Gastroesophageal sphincter (tissue), 4 donors: ENCODE data around the gene CARD19. TPM values are rescaled to one million over a fixed set of nuclear protein-coding genes. Genes with fewer than 3 reads are reported as not detected.
A peak's percentile ranks its signal among the peaks of the same experiment; 100 is the strongest.

Experiments used
- ATAC-seq: fragments of 150-250 bp; one replicate; pipeline ENCODE4 v1.9.1; 2016; ENCODE audit warnings: mild to moderate bottlenecking, moderate library complexity
- H3K27ac ChIP-seq, 4 donors: fragments of 200-600 bp; sonication (generic) in 3 of 4; 1 replicate in 3 of 4; 2 replicates in 1 of 4; pipeline ENCODE4 v1.5.1; 2016 to 2019
- H3K27me3 ChIP-seq: fragments of 200-600 bp; sonication (generic); one replicate; pipeline ENCODE4 v1.5.1; 2019
- H3K36me3 ChIP-seq, 2 donors: fragments of 200-600 bp; sonication (generic); one replicate each; pipeline ENCODE4 v1.5.1; 2019; ENCODE audit warnings: control low read depth in 1 of 2
- H3K4me1 ChIP-seq, 3 donors: fragments of 200-600 bp; sonication (generic); 1 replicate in 2 of 3; 2 replicates in 1 of 3; pipeline ENCODE4 v1.5.1; 2016 to 2019; ENCODE audit warnings: control low read depth in 2 of 3
- H3K4me3 ChIP-seq, 2 donors: fragments of 200-600 bp; sonication (generic); one replicate each; pipeline ENCODE4 v1.5.1; 2019; ENCODE audit warnings: mild to moderate bottlenecking in 1 of 2, moderate library complexity in 1 of 2
- H3K9me3 ChIP-seq, 3 donors: fragments of 200-600 bp; sonication (generic); one replicate each; pipeline ENCODE4 v1.5.1; 2017 to 2019; ENCODE audit warnings: control low read depth in 2 of 3
- EP300 ChIP-seq: sonication (generic); formaldehyde crosslinking; IDR thresholded peaks from one replicate; pipeline ENCODE4 v1.6.1; 2017; ENCODE audit warnings: antibody characterized with exemption, mild to moderate bottlenecking
- POLR2A ChIP-seq, 2 donors: fragments of 450-650 bp; IDR thresholded peaks; one replicate each; pipeline ENCODE4 v1.6.1; 2017; ENCODE audit warnings: antibody characterized with exemption in 2 of 2, mild to moderate bottlenecking in 2 of 2, moderate library complexity in 1 of 2
- POLR2AphosphoS5 ChIP-seq: sonication (generic); formaldehyde crosslinking; IDR thresholded peaks from one replicate; pipeline ENCODE4 v1.6.1; 2017; ENCODE audit warnings: antibody characterized with exemption
- WGBS, 2 donors: methylation state at CpG; one replicate each; pipeline ENCODE4 v1.1.5; 2018; ENCODE audit warnings: low coverage in 1 of 2; 5-methylcytosine and 5-hydroxymethylcytosine counted together
- total RNA-seq, 4 donors: library from RNA; depleted of rRNA; stranded (reverse); fragments of >200 nt; gene quantifications; one replicate each; pipeline ENCODE4 v1.1.0, GENCODE V29; 2016
- TF ChIP-seq, protein P1 (sequence below), 4 experiments: fragments of 200-600 bp in 2 of 4; fragments of 450-650 bp in 2 of 4; sonication (generic) in 1 of 4; IDR thresholded peaks; one replicate each; pipeline ENCODE4 v1.5.1; 2017 to 2019; ENCODE audit warnings: antibody characterized with exemption in 4 of 4, mild to moderate bottlenecking in 2 of 4, moderate library complexity in 2 of 4

CARD19 gene
- total RNA-seq, 4 donors from 2014 or later, result 78.5 to 82.2 (median 80.1) TPM

DNA sequence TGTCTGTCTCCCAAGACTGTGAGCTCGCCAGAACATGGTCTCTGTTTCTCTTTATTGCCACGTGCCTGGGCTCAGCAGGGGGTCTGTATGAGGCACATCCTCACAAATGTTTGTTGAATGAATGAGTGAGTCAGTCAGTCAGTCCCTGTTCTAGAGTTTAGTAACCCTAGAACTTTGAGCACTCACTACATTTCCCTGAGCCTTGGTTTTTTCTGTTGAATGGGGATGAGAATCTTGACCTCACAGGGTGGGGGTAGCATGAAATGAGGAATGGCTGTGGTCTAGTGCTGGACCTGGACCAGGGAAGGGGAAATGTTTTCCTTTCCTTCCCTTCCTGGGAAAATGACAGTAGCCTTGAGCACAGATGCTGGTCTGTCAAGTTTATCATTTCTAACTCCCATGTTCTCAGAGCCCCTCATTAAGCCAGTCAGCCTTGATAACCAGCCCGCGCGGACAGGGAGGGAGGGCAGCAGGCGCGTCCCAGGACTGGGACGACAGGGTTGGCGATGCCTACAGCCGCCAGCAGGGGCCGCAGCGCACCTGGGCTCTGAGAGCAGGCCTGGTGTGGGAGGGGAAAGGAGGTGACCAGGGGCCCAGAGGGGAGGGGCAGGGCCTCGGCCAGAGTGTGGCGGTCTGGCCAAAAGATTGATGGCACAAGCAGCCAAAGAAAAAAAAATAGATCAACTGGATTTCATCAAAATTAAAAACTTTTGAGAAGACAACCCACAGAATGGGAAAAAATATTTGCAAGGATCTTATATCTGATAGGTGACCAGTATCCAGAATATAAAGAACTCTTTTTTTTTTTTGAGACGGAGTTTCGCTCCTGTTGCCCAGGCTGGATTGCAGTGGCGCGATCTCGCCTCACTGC, 63.8 kb downstream of the CARD19 start:
- no peaks in the 10 kb centered on the region for H3K27me3 ChIP-seq
- peak; percentile 95 for ATAC-seq
- 14 to 25% methylated on average over 12 to 13 of the region's 19 CpGs for WGBS, 2 donors
- no peaks in the 10 kb centered on the region for H3K36me3 ChIP-seq
- H3K4me1 ChIP-seq, result peaks cover 0 to 33% (median 6%) of the 10 kb centered on the region in 3 donors
- H3K27ac ChIP-seq, result no peak overlapping the region
- no peak overlapping the region for H3K4me3 ChIP-seq
- no peaks in the 10 kb centered on the region for H3K9me3 ChIP-seq
- TF ChIP-seq POLR2A (IDR thresholded peaks at IDR 0.05) (no peak), EP300 (no peak), POLR2AphosphoS5 (peak; percentile 48)
- TF ChIP-seq, protein P1, sequence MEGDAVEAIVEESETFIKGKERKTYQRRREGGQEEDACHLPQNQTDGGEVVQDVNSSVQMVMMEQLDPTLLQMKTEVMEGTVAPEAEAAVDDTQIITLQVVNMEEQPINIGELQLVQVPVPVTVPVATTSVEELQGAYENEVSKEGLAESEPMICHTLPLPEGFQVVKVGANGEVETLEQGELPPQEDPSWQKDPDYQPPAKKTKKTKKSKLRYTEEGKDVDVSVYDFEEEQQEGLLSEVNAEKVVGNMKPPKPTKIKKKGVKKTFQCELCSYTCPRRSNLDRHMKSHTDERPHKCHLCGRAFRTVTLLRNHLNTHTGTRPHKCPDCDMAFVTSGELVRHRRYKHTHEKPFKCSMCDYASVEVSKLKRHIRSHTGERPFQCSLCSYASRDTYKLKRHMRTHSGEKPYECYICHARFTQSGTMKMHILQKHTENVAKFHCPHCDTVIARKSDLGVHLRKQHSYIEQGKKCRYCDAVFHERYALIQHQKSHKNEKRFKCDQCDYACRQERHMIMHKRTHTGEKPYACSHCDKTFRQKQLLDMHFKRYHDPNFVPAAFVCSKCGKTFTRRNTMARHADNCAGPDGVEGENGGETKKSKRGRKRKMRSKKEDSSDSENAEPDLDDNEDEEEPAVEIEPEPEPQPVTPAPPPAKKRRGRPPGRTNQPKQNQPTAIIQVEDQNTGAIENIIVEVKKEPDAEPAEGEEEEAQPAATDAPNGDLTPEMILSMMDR (IDR thresholded peaks at IDR 0.05), result peak in 3 of 4 experiments; percentile 95 to 98 (median 95)

DNA sequence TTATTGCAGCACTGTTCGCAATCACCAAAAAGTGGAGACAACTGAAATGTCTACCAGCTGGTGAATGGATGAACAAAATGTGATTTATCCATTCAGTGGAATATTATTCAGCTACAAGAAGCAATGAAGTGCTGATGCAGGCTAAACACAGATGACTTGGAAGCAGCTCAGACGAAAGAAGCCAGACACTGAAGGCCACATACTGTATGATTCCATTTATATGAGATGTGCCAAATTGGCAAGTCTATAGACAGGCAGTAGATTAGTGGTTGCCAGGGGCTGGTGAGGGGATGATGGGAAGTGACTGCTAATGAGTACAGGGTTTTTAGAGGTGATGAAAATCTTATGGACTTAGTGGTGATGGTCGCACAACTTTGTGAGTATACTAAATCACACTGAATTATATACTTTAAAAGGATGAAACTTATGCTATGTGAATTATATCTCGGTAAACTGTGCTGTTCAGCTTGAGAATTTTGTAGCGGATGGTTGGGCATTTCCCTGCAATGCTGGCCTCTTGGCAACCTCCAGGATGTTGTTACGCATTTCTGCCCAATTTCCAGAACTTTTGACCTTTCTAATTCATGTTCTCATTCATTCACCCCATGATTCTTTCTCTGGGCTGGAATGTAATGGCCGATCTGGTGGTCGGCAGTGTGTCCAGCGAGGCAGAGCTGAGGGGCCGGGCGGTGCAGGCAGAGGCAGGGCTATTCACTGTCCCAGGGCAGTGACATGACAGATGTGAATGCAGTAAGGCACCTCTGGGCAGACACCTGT, 66.0 kb downstream of the CARD19 start:
- WGBS, 2 donors, result 26 to 33% methylated on average over 4 to 6 of the region's 11 CpGs
- no peak for ATAC-seq
- TF ChIP-seq POLR2A (IDR thresholded peaks at IDR 0.05) (no peak), POLR2AphosphoS5 (peak; percentile 11)
- Histone ChIP-seq H3K27ac (peak overlapping the region in 2 of 4 donors; percentile 1 to 5), H3K36me3 (no peaks in the 10 kb centered on the region), H3K4me3 (no peak overlapping the region), H3K27me3 (no peaks in the 10 kb centered on the region), H3K4me1 (peaks cover 0 to 33% (median 6%) of the 10 kb centered on the region in 3 donors), H3K9me3 (no peaks in the 10 kb centered on the region)

Other genes starting within 250 kb of the CARD19 start
- gene ZNF484, start 218.2 kb upstream of the CARD19 start, total RNA-seq, result 10 to 100 TPM in 3 of 4 donors, 1 to 10 TPM in 1; 10.0 to 14.3 (median 13.1) TPM
- 1 to 10 TPM; 1.7 to 4.2 (median 3.3) TPM for gene FGD3, start 148.7 kb upstream of the CARD19 start, total RNA-seq
- 1 to 10 TPM in 3 of 4 donors, not detected in 1; 1.5 to 4.7 (median 2.1) TPM for gene SUSD3, start 37.5 kb upstream of the CARD19 start, total RNA-seq
- 10 to 100 TPM; 58.8 to 81.6 (median 75.2) TPM for gene NINJ1, start 38.0 kb downstream of the CARD19 start, total RNA-seq
- 100 to 1,000 TPM in 1 of 4 donors, 10 to 100 TPM in 3; 26.8 to 104 (median 48.6) TPM for gene WNK2, start 87.9 kb downstream of the CARD19 start, total RNA-seq